ENCODE results near the gene ARID1B. TPM values are rescaled to one million over a fixed set of nuclear protein-coding genes. Genes with fewer than 3 reads are reported as not detected.

Gene ARID1B
- total and polyA plus RNA-seq, 8 donors, result 67.6 to 102 (median 99.0) TPM

- TF ChIP-seq CTCF (IDR thresholded peaks at IDR 0.05), result no peak
- DNase-seq, result no peak
- no peak for ATAC-seq
- no peak overlapping the region for H3K27ac ChIP-seq
- no peak overlapping the region for H3K4me3 ChIP-seq
- no peaks in the 10 kb centered on the region for H3K9me3 ChIP-seq
- H3K36me3 ChIP-seq, result no peaks in the 10 kb centered on the region
- no peaks in the 10 kb centered on the region for H3K27me3 ChIP-seq
- intact Hi-C loops (cut with DNase I), result no loop called here
- no peaks in the 10 kb centered on the region for H3K4me1 ChIP-seq
These were observed 12.1 kb upstream of the ARID1B start for GRCh38 chr6:156765117-156765516.

GRCh38 chr6:156767603-156768467 lies 9.3 kb upstream of the ARID1B start:
- H3K36me3 ChIP-seq, result no peaks in the 10 kb centered on the region
- no peaks in the 10 kb centered on the region for H3K9me3 ChIP-seq
- no peaks in the 10 kb centered on the region for H3K4me1 ChIP-seq
- no peak overlapping the region for H3K27ac ChIP-seq
- intact Hi-C loops (cut with DNase I), result no loop called here
- H3K27me3 ChIP-seq, result no peaks in the 10 kb centered on the region
- ATAC-seq (no peak), DNase-seq (no peak)
- no peak for TF ChIP-seq CTCF (IDR thresholded peaks at IDR 0.05)
- no peak overlapping the region for H3K4me3 ChIP-seq

- no peak for TF ChIP-seq CTCF (IDR thresholded peaks at IDR 0.05)
- no peak overlapping the region for H3K4me3 ChIP-seq
- peaks cover 2 to 14% of the 10 kb centered on the region in 2 donors for H3K4me1 ChIP-seq
- H3K36me3 ChIP-seq, result no peaks in the 10 kb centered on the region
- H3K27me3 ChIP-seq, result no peaks in the 10 kb centered on the region
- intact Hi-C loops (cut with DNase I), result no loop called here
- no peak for ATAC-seq
- H3K9me3 ChIP-seq, result no peaks in the 10 kb centered on the region
- no peak for DNase-seq
- no peak overlapping the region for H3K27ac ChIP-seq
These were observed 6.1 kb upstream of the ARID1B start for GRCh38 chr6:156771047-156771446.

- no peaks in the 10 kb centered on the region for H3K36me3 ChIP-seq
- H3K27me3 ChIP-seq, result no peaks in the 10 kb centered on the region
- DNase-seq (no peak), ATAC-seq (no peak)
- no peak for TF ChIP-seq CTCF (IDR thresholded peaks at IDR 0.05)
- no peaks in the 10 kb centered on the region for H3K9me3 ChIP-seq
- no peak overlapping the region for H3K27ac ChIP-seq
- intact Hi-C loops (cut with DNase I), result no loop called here
- no peak overlapping the region for H3K4me3 ChIP-seq
- peaks cover 7 to 20% of the 10 kb centered on the region in 2 donors for H3K4me1 ChIP-seq
These were observed 5.4 kb upstream of the ARID1B start for GRCh38 chr6:156771761-156772160.

- TF ChIP-seq CTCF (IDR thresholded peaks at IDR 0.05), result no peak
- no peak overlapping the region for H3K27ac ChIP-seq
- no peak overlapping the region for H3K4me3 ChIP-seq
- DNase-seq (no peak), ATAC-seq (no peak)
- intact Hi-C loops (cut with DNase I), result no loop called here
- no peaks in the 10 kb centered on the region for H3K27me3 ChIP-seq
- H3K4me1 ChIP-seq, result peaks cover 7 to 20% of the 10 kb centered on the region in 2 donors
- no peaks in the 10 kb centered on the region for H3K9me3 ChIP-seq
- H3K36me3 ChIP-seq, result no peaks in the 10 kb centered on the region
These were observed 3.7 kb upstream of the ARID1B start for GRCh38 chr6:156773476-156773875.
